ENCODE results near the gene BIRC3. TPM values are rescaled to one million over a fixed set of nuclear protein-coding genes. Genes with fewer than 3 reads are reported as not detected.

BIRC3 gene
- total RNA-seq, 1 experiment from 2014 or later = 2.5 TPM

DNA sequence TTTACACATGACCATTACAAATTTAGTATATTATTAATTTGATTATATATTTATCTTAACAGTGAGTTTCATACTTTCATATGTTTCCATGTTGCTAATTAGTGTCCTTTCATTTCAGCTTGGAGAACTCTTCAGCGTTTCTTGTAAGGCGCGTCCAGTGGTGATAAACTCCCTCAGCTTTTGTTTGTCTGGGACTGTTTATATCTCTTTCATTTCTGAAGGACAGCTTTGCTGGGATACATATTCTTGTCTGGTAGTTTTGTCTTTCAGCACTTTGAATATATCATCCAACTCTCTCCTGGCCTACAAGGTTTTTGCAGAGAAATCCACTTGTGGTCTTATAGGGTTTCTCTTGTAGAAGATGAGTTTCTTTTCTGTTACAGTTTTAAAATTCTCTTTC is 42.1 kb downstream of the BIRC3 start:
- intact Hi-C loops (cut with micrococcal nuclease; ENCODE audit: unreplicated experiment) = no loop called here
- Histone ChIP-seq H3K27me3 (replicated peaks; ENCODE audit: insufficient read depth, low read depth, low read length, poor library complexity) (no peaks in the 10 kb centered on the region), H3K36me3 (ENCODE audit: insufficient read depth, low read length, poor library complexity, severe bottlenecking) (peaks cover 57% of the 10 kb centered on the region), H3K4me1 (ENCODE audit: insufficient read depth, low read length, poor library complexity, severe bottlenecking) (no peaks in the 10 kb centered on the region), H3K27ac (ENCODE audit: low read depth, low read length, poor library complexity, severe bottlenecking) (no peak overlapping the region), H3K4me3 (ENCODE audit: low read depth, low read length, poor library complexity, severe bottlenecking) (no peak overlapping the region), H3K9me3 (ENCODE audit: low read depth, low read length, poor library complexity, severe bottlenecking) (peaks cover 7% of the 10 kb centered on the region)
- no TSS peak for BruUV-seq (replicated peaks)
- TF ChIP-seq, protein P1, sequence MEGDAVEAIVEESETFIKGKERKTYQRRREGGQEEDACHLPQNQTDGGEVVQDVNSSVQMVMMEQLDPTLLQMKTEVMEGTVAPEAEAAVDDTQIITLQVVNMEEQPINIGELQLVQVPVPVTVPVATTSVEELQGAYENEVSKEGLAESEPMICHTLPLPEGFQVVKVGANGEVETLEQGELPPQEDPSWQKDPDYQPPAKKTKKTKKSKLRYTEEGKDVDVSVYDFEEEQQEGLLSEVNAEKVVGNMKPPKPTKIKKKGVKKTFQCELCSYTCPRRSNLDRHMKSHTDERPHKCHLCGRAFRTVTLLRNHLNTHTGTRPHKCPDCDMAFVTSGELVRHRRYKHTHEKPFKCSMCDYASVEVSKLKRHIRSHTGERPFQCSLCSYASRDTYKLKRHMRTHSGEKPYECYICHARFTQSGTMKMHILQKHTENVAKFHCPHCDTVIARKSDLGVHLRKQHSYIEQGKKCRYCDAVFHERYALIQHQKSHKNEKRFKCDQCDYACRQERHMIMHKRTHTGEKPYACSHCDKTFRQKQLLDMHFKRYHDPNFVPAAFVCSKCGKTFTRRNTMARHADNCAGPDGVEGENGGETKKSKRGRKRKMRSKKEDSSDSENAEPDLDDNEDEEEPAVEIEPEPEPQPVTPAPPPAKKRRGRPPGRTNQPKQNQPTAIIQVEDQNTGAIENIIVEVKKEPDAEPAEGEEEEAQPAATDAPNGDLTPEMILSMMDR (conservative IDR thresholded peaks at IDR 0.05; ENCODE audit: low read depth, low read length) = no peak
- no peak for TF ChIP-seq EZH2 (IDR thresholded peaks at IDR 0.05; ENCODE audit: borderline replicate concordance, low read depth, low read length, poor library complexity, severe bottlenecking)
- ChIA-PET POLR2A (ENCODE audit: low non-redundant PET) (no interaction called here), CTCF (no interaction called here)
- DNase-seq (ENCODE audit: low spot score) = no peak

- BruUV-seq (replicated peaks) = no TSS peak
- TF ChIP-seq, protein P1 (conservative IDR thresholded peaks at IDR 0.05; ENCODE audit: low read depth, low read length) = no peak
- TF ChIP-seq EZH2 (IDR thresholded peaks at IDR 0.05; ENCODE audit: borderline replicate concordance, low read depth, low read length, poor library complexity, severe bottlenecking) = no peak
- no peak for DNase-seq (ENCODE audit: low spot score)
- ChIA-PET CTCF (no interaction called here), POLR2A (ENCODE audit: low non-redundant PET) (no interaction called here)
- Histone ChIP-seq H3K27me3 (replicated peaks; ENCODE audit: insufficient read depth, low read depth, low read length, poor library complexity) (no peaks in the 10 kb centered on the region), H3K27ac (ENCODE audit: low read depth, low read length, poor library complexity, severe bottlenecking) (no peak overlapping the region), H3K4me3 (ENCODE audit: low read depth, low read length, poor library complexity, severe bottlenecking) (no peak overlapping the region), H3K4me1 (ENCODE audit: insufficient read depth, low read length, poor library complexity, severe bottlenecking) (no peaks in the 10 kb centered on the region), H3K9me3 (ENCODE audit: low read depth, low read length, poor library complexity, severe bottlenecking) (no peaks in the 10 kb centered on the region), H3K36me3 (ENCODE audit: insufficient read depth, low read length, poor library complexity, severe bottlenecking) (peaks cover 55% of the 10 kb centered on the region)
- intact Hi-C loops (cut with micrococcal nuclease; ENCODE audit: unreplicated experiment) = no loop called here
These were observed 43.4 kb downstream of the BIRC3 start for GRCh38 chr11:102360681-102361080.

DNA sequence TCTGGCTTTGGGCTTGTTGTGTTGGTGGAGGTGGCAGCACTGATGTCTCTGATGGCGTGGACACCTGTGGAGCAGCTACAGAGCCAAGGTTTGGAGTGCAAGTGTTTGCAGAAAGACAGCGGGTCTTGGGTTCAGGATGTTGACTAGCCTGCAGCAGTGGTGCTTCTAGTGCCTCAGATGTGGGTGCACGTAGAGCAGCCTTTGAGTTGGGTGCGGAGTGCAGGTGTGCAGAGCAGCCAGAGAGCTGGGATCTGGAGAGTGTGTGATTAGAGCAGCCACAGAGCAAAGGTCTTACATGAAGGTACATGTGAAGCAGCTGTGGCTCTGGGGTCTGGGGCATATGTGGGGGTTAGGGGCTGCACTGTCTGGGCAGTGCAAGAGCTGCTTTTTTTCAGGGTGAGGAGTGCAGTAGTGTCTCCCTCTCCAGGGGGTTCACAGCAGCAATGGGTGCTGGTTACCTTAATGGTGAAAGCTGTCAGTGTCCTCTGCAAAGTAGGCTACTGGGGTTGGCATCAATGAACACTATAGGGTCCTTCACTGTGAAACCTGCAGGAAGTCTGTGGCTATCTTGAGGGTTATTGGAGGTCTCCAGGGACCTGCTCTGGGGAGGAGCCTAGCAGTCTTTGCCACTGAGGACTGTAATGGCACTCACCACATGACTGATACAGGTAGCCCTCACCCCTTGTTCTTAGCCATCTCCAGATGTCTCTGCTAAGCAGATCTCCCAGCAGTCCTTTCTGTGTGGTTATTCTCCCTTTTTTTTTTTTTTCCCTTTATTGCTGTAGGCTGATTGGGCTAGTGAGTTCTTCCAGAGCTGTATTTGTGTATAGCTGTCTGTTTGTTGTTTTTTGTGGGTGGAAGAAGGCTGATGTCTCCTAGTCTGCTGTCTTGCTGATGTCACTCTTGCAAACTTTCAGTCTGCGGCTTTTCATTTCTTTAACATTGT is 44.1 kb downstream of the BIRC3 start:
- DNase-seq (ENCODE audit: low spot score) = no peak
- Histone ChIP-seq H3K4me3 (ENCODE audit: low read depth, low read length, poor library complexity, severe bottlenecking) (no peak overlapping the region), H3K27me3 (replicated peaks; ENCODE audit: insufficient read depth, low read depth, low read length, poor library complexity) (no peaks in the 10 kb centered on the region), H3K4me1 (ENCODE audit: insufficient read depth, low read length, poor library complexity, severe bottlenecking) (no peaks in the 10 kb centered on the region), H3K36me3 (ENCODE audit: insufficient read depth, low read length, poor library complexity, severe bottlenecking) (peaks cover 52% of the 10 kb centered on the region), H3K27ac (ENCODE audit: low read depth, low read length, poor library complexity, severe bottlenecking) (no peak overlapping the region), H3K9me3 (ENCODE audit: low read depth, low read length, poor library complexity, severe bottlenecking) (no peaks in the 10 kb centered on the region)
- BruUV-seq (replicated peaks) = no TSS peak
- no peak for TF ChIP-seq EZH2 (IDR thresholded peaks at IDR 0.05; ENCODE audit: borderline replicate concordance, low read depth, low read length, poor library complexity, severe bottlenecking)
- TF ChIP-seq, protein P1 (conservative IDR thresholded peaks at IDR 0.05; ENCODE audit: low read depth, low read length) = no peak
- ChIA-PET CTCF (no interaction called here), POLR2A (ENCODE audit: low non-redundant PET) (interaction anchor here (0.6 kb wide), 1 partner anchor 580 kb away, joined by 11 read pairs; no protein-coding TSS in a partner anchor)
- intact Hi-C loops (cut with micrococcal nuclease; ENCODE audit: unreplicated experiment) = no loop called here
